ENCODE data around the gene PRELID3B.

PRELID3B gene

GRCh38 chr20:59035381-59035780 lies 7.2 kb downstream of the PRELID3B start:
- no peaks in the 10 kb centered on the region for H3K9me3 ChIP-seq (ENCODE audit: control insufficient read depth, low read length)
- H3K36me3 ChIP-seq (ENCODE audit: control insufficient read depth, insufficient read depth, low read length): peaks cover 53% of the 10 kb centered on the region
- H3K4me1 ChIP-seq (ENCODE audit: control insufficient read depth, insufficient read depth, low read length, poor library complexity, severe bottlenecking): peaks cover 7% of the 10 kb centered on the region
- no peak overlapping the region for H3K27ac ChIP-seq (ENCODE audit: low read depth, low read length, severe bottlenecking)
- no peak overlapping the region for H3K4me3 ChIP-seq (ENCODE audit: extremely low read depth, insufficient read depth, low read length, poor library complexity, severe bottlenecking)
- WGBS, 2 experiments (ENCODE audit: insufficient coverage in 2 of 2): 90 to 97% methylated on average over 3 of the region's 3 CpGs

DNA sequence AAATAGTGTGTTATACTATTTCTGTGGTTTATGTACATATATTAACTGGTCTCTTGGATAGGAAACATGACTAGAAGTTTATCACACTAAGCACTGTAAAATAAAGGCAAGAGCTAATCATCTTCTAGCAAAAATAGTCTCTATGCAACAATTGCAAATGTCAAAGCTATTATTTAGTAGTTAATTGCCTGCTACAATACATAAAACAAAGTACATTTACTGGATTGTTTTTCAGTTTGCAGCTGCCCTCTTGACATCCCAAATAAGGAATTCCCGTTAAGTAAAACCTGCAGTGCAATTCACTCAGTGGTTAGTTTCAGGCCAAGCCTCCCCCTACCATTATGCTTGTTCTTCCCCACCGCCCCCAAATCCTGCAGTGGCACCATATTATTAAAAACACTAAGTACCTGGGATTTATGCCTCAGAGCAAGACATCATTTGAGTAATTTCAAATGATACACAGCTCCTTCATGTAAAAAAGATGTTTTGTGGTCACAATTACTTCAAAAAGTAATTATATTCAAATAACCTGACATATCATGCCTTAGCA lies 8.9 kb downstream of the PRELID3B start:
- 91 to 100% methylated on average over 2 of the region's 2 CpGs for WGBS, 2 experiments (ENCODE audit: insufficient coverage in 2 of 2)
- peaks cover 58% of the 10 kb centered on the region for H3K36me3 ChIP-seq (ENCODE audit: control insufficient read depth, insufficient read depth, low read length)
- H3K9me3 ChIP-seq (ENCODE audit: control insufficient read depth, low read length): no peaks in the 10 kb centered on the region
- H3K4me3 ChIP-seq (ENCODE audit: extremely low read depth, insufficient read depth, low read length, poor library complexity, severe bottlenecking): no peak overlapping the region
- H3K4me1 ChIP-seq (ENCODE audit: control insufficient read depth, insufficient read depth, low read length, poor library complexity, severe bottlenecking): peaks cover 16% of the 10 kb centered on the region
- H3K27ac ChIP-seq (ENCODE audit: low read depth, low read length, severe bottlenecking): no peak overlapping the region

GRCh38 chr20:59033093-59033492 lies 9.5 kb downstream of the PRELID3B start:
- H3K27ac ChIP-seq (ENCODE audit: low read depth, low read length, severe bottlenecking): peak overlapping the region; percentile 84
- peaks cover 61% of the 10 kb centered on the region for H3K36me3 ChIP-seq (ENCODE audit: control insufficient read depth, insufficient read depth, low read length)
- peaks cover 21% of the 10 kb centered on the region for H3K4me1 ChIP-seq (ENCODE audit: control insufficient read depth, insufficient read depth, low read length, poor library complexity, severe bottlenecking)
- no CpG with 5 or more reads among the region's 1 CpG for WGBS, 2 experiments (ENCODE audit: insufficient coverage in 2 of 2)
- no peaks in the 10 kb centered on the region for H3K9me3 ChIP-seq (ENCODE audit: control insufficient read depth, low read length)
- peak overlapping the region; percentile 90 for H3K4me3 ChIP-seq (ENCODE audit: extremely low read depth, insufficient read depth, low read length, poor library complexity, severe bottlenecking)

DNA sequence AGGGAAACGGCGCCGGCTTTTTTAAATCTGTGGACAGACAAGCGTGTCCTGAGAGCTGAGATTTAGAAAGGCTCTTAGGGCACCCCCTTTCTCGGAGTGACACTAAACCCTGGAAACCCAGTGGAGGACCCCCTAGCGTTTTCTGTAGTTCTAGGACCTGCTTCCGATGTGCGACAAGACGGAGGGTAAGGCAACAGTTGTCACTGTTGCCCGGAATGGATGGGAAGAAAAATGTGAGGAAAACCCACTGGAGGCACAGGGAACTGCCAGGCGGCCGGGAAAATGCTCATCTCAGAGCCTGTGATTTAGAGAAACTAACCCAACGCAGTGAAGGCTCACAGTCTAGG lies 9.9 kb downstream of the PRELID3B start:
- peak overlapping the region; percentile 84 for H3K27ac ChIP-seq (ENCODE audit: low read depth, low read length, severe bottlenecking)
- H3K4me3 ChIP-seq (ENCODE audit: extremely low read depth, insufficient read depth, low read length, poor library complexity, severe bottlenecking): peak overlapping the region; percentile 90
- WGBS, 2 experiments (ENCODE audit: insufficient coverage in 2 of 2): 0 to 6% methylated on average over 9 to 12 of the region's 13 CpGs
- H3K36me3 ChIP-seq (ENCODE audit: control insufficient read depth, insufficient read depth, low read length): peaks cover 61% of the 10 kb centered on the region
- H3K4me1 ChIP-seq (ENCODE audit: control insufficient read depth, insufficient read depth, low read length, poor library complexity, severe bottlenecking): peaks cover 21% of the 10 kb centered on the region
- no peaks in the 10 kb centered on the region for H3K9me3 ChIP-seq (ENCODE audit: control insufficient read depth, low read length)

DNA sequence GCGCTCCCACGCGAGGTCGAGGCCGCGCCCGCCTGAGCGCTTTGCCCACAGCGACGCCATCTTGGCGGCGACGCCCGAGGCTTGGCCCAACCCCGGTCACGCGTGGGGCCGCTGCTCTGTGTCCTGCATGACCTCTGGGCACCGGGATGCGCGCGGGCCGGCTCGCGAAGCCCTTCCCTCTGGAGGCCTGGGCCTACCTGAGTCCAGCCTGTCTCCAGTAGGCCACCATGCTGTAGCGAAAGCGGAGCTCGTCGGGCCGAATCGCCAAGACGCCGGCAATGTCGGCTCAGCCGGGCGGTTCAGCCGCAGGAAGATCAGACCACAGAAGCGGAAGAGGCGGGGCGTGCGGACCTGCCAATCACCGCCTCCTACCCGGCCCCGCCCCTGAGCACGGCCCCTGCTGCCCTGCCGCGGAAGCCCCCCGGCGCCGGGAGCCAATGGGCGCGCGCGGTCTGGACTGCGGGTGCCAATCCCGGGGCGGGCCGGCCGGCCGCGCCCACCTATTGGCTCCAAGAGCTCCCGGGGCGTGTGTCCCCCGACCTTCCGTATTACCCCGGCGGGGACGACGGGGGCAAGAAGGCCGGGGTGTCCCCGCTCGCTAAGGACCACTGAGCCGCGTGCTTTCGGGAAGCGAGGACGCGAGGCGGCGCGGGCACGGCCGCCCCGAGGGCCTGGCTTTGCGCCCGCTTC lies 10.4 kb downstream of the PRELID3B start, which contains the start of gene ATP5F1E:
TSS of gene ATP5F1E (minus strand) at position 313 of the 690 bp plus-strand sequence. CDS start at position 229, 84 bp downstream.
- H3K4me1 ChIP-seq (ENCODE audit: control insufficient read depth, insufficient read depth, low read length, poor library complexity, severe bottlenecking): peaks cover 21% of the 10 kb centered on the region
- H3K4me3 ChIP-seq (ENCODE audit: extremely low read depth, insufficient read depth, low read length, poor library complexity, severe bottlenecking): peak within 1 kb of the TSS; percentile 90
- peaks cover 61% of the 10 kb centered on the region for H3K36me3 ChIP-seq (ENCODE audit: control insufficient read depth, insufficient read depth, low read length)
- WGBS, 2 experiments (ENCODE audit: insufficient coverage in 2 of 2): 1% methylated on average over 52 to 86 of the region's 86 CpGs
- no peaks in the 10 kb centered on the region for H3K9me3 ChIP-seq (ENCODE audit: control insufficient read depth, low read length)
- peak within 1 kb of the TSS; percentile 84 for H3K27ac ChIP-seq (ENCODE audit: low read depth, low read length, severe bottlenecking)

- Histone ChIP-seq H3K4me3 (ENCODE audit: extremely low read depth, insufficient read depth, low read length, poor library complexity, severe bottlenecking) (peak overlapping the region; percentile 90), H3K9me3 (ENCODE audit: control insufficient read depth, low read length) (no peaks in the 10 kb centered on the region), H3K27ac (ENCODE audit: low read depth, low read length, severe bottlenecking) (no peak overlapping the region), H3K4me1 (ENCODE audit: control insufficient read depth, insufficient read depth, low read length, poor library complexity, severe bottlenecking) (peaks cover 21% of the 10 kb centered on the region), H3K36me3 (ENCODE audit: control insufficient read depth, insufficient read depth, low read length) (peaks cover 62% of the 10 kb centered on the region)
- 26 to 32% methylated on average over 11 to 12 of the region's 13 CpGs for WGBS, 2 experiments (ENCODE audit: insufficient coverage in 2 of 2)
These were observed 11.0 kb downstream of the PRELID3B start for GRCh38 chr20:59031564-59032022.

- Histone ChIP-seq H3K4me1 (ENCODE audit: control insufficient read depth, insufficient read depth, low read length, poor library complexity, severe bottlenecking) (peaks cover 21% of the 10 kb centered on the region), H3K9me3 (ENCODE audit: control insufficient read depth, low read length) (no peaks in the 10 kb centered on the region), H3K36me3 (ENCODE audit: control insufficient read depth, insufficient read depth, low read length) (peaks cover 62% of the 10 kb centered on the region), H3K4me3 (ENCODE audit: extremely low read depth, insufficient read depth, low read length, poor library complexity, severe bottlenecking) (peak overlapping the region; percentile 90), H3K27ac (ENCODE audit: low read depth, low read length, severe bottlenecking) (no peak overlapping the region)
- WGBS, 2 experiments (ENCODE audit: insufficient coverage in 2 of 2): 76 to 93% methylated on average over 5 of the region's 7 CpGs
These were observed 11.5 kb downstream of the PRELID3B start for GRCh38 chr20:59030911-59031563.

- Histone ChIP-seq H3K4me3 (ENCODE audit: extremely low read depth, insufficient read depth, low read length, poor library complexity, severe bottlenecking) (peak overlapping the region; percentile 9), H3K4me1 (ENCODE audit: control insufficient read depth, insufficient read depth, low read length, poor library complexity, severe bottlenecking) (peaks cover 21% of the 10 kb centered on the region), H3K36me3 (ENCODE audit: control insufficient read depth, insufficient read depth, low read length) (peaks cover 70% of the 10 kb centered on the region), H3K9me3 (ENCODE audit: control insufficient read depth, low read length) (no peaks in the 10 kb centered on the region), H3K27ac (ENCODE audit: low read depth, low read length, severe bottlenecking) (no peak overlapping the region)
- 63% methylated on average over 1 of the region's 2 CpGs; no CpG with 5 or more reads in 1 of the 2 experiments for WGBS, 2 experiments (ENCODE audit: insufficient coverage in 2 of 2)
These were observed 13.8 kb downstream of the PRELID3B start for GRCh38 chr20:59028812-59029211.

GRCh38 chr20:59027741-59028320 lies 14.8 kb downstream of the PRELID3B start:
- Histone ChIP-seq H3K4me3 (ENCODE audit: extremely low read depth, insufficient read depth, low read length, poor library complexity, severe bottlenecking) (no peak overlapping the region), H3K36me3 (ENCODE audit: control insufficient read depth, insufficient read depth, low read length) (peaks cover 80% of the 10 kb centered on the region), H3K4me1 (ENCODE audit: control insufficient read depth, insufficient read depth, low read length, poor library complexity, severe bottlenecking) (peaks cover 21% of the 10 kb centered on the region)

DNA sequence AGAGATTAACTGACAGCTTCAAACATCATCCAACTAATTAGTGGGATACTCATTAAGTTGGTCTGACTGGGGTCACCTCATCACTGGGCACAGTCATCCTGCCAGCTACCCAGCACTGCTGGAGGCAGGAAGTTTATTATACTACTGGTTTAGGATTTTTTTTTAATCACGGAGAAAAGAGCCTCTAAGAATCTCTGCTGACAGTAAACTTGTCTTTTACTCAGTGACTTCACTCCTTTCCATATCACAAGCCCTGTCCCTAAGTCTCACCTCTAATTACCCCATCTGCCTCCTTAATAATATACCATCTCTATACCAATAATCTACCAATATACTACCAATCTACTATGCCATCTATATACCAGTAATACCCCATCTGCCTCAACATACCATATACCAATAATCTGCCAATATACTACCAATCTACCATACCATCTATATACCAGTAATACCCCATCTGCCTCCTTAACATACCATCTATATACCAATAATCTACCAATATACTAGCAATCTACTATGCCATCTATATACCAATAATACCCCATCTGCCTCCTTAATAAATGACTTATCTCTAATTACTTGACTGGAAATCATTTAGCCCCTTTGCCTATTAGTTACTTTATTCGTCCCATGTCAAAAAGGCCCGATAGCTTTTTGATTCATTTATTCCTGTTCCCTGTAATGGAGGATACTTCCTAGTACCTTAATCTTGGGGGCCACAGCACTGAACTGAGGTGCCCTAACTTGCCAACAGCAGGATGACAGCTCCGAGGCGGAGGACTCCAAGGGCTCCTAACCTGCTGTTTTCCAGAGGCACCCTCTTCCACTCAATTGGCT lies 15.5 kb downstream of the PRELID3B start:
- Histone ChIP-seq H3K36me3 (ENCODE audit: control insufficient read depth, insufficient read depth, low read length) (peaks cover 83% of the 10 kb centered on the region), H3K27ac (ENCODE audit: low read depth, low read length, severe bottlenecking) (no peak overlapping the region), H3K4me1 (ENCODE audit: control insufficient read depth, insufficient read depth, low read length, poor library complexity, severe bottlenecking) (peaks cover 21% of the 10 kb centered on the region), H3K9me3 (ENCODE audit: control insufficient read depth, low read length) (no peaks in the 10 kb centered on the region), H3K4me3 (ENCODE audit: extremely low read depth, insufficient read depth, low read length, poor library complexity, severe bottlenecking) (no peak overlapping the region)
- WGBS, 2 experiments (ENCODE audit: insufficient coverage in 2 of 2): 83 to 88% methylated on average over 5 of the region's 5 CpGs

More at GRCh38 chr20:59027741-59028320, 14.8 kb downstream of the PRELID3B start:
- 89 to 98% methylated on average over 5 to 7 of the region's 8 CpGs for WGBS, 2 experiments (ENCODE audit: insufficient coverage in 2 of 2)
- no peak overlapping the region for H3K27ac ChIP-seq (ENCODE audit: low read depth, low read length, severe bottlenecking)
- no peaks in the 10 kb centered on the region for H3K9me3 ChIP-seq (ENCODE audit: control insufficient read depth, low read length)
